Testis (tissue), 2 donors: ENCODE data around the gene LST1.

ENCODE experiments used
- CTCF ChIP-seq, 3 experiments: fragments of 450-650 bp in 2 of 3; fragments of 200-600 bp in 1 of 3; sonication (generic) in 1 of 3; IDR thresholded peaks; one replicate each; pipeline ENCODE4 v1.5.1; 2016 to 2019; ENCODE audit warnings: antibody characterized with exemption in 3 of 3, mild to moderate bottlenecking in 2 of 3, moderate library complexity in 1 of 3
- POLR2A ChIP-seq: fragments of 450-650 bp; IDR thresholded peaks from one replicate; pipeline ENCODE4 v1.6.1; 2017; ENCODE audit warnings: antibody characterized with exemption, mild to moderate bottlenecking, moderate library complexity

- TF ChIP-seq CTCF (IDR thresholded peaks at IDR 0.05) (no peak), POLR2A (no peak)
Measured at GRCh38 chr6:31582230-31582643, 3.8 kb upstream of the LST1 start, which contains the start of gene LTB.
